GM20000 (cell line): ENCODE measurements around the gene METTL24.

Experiments
- DNase-seq: peaks from one replicate; pipeline ENCODE4 v3.0.0; 2012; ENCODE audit warnings: low spot score
- TF ChIP-seq, protein P1 (sequence below): IDR thresholded peaks from 2 replicates; pipeline ENCODE4 v1.5.1; 2012; ENCODE audit warnings: mild to moderate bottlenecking, control low read depth; ENCODE audit errors: extremely low read depth, missing control alignments

The METTL24 gene

DNA sequence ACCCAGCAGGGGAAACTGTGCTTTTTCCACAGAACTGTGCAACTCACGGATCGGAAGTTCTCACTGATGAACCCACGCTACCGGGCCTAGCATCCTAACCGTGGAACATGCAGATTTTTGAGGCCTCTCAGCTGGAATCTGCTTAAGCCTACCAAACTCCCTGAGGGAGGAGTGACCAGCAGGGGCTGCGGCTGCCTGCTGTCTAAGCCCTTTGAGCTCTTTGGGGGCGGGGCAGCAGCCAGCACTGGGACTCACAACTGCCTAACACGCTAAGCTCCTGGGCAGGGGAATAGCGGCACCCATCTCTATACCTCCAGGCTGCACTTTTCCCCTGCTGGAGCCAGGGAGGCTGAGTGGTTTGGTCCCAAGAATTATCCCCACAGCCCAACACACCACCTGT lies 20.4 kb upstream of the METTL24 start:
- TF ChIP-seq, protein P1, sequence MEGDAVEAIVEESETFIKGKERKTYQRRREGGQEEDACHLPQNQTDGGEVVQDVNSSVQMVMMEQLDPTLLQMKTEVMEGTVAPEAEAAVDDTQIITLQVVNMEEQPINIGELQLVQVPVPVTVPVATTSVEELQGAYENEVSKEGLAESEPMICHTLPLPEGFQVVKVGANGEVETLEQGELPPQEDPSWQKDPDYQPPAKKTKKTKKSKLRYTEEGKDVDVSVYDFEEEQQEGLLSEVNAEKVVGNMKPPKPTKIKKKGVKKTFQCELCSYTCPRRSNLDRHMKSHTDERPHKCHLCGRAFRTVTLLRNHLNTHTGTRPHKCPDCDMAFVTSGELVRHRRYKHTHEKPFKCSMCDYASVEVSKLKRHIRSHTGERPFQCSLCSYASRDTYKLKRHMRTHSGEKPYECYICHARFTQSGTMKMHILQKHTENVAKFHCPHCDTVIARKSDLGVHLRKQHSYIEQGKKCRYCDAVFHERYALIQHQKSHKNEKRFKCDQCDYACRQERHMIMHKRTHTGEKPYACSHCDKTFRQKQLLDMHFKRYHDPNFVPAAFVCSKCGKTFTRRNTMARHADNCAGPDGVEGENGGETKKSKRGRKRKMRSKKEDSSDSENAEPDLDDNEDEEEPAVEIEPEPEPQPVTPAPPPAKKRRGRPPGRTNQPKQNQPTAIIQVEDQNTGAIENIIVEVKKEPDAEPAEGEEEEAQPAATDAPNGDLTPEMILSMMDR = no peak
- no peak for DNase-seq

DNA sequence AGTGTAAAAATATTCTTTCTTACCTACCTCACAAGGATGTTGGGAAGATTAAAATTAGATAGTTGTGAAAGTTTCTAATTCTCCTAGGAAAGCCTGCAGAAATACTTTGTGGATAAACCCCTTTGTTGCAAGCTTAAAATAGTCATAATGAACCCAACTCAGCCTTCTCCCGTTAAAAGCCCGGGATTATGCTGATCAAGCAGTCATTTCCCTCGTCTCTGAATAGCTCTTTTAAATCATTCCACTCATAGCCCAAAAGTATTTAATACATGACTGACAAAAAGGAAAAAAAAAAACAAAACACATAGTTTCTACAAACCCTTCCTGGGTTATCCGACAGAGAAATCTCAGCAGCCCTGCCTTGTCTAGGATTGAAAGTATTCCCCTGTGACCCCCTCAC lies 10.9 kb upstream of the METTL24 start:
- DNase-seq = no peak
- TF ChIP-seq, protein P1 = no peak

DNA sequence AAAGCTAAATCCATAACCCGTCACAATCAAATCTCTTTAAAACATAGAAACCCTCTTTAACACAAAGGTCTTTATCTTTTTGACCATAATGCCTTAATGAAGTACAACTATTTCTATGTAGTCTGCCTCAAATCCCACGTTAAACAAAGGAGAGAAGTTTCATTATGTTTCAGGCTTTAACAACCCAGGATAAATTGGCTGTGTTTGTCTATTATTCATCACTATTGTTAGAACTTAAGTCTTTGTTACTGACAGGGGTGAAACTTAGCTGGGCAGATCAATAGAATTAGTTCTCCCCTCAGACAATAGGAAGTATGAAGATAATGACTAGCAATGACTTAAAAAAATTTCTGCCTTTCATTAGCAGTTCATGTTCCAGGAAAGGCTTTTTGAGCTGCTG lies 10.1 kb upstream of the METTL24 start:
- no peak for DNase-seq

DNA sequence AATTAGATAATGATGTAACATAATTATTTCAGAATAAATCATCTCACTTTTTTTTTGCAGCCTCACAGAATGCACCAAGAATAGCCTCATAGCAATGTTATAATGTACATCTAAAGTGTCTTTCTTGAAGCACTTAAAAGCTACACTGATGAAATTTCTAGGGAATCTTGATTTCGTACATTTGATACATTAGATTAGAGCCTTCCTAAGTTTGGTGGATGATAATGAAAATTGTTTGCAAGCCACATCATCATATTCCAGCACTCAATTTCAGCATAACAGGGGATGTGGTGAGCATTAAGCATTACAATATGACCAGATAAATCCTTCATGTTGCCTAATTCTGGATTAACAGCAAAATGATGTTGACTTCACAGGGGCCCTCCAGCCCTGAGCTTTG lies 9.7 kb upstream of the METTL24 start:
- TF ChIP-seq, protein P1 = no peak
- no peak for DNase-seq

More for the DNA sequence above, 10.1 kb upstream of the METTL24 start:
- TF ChIP-seq, protein P1 = no peak

DNA sequence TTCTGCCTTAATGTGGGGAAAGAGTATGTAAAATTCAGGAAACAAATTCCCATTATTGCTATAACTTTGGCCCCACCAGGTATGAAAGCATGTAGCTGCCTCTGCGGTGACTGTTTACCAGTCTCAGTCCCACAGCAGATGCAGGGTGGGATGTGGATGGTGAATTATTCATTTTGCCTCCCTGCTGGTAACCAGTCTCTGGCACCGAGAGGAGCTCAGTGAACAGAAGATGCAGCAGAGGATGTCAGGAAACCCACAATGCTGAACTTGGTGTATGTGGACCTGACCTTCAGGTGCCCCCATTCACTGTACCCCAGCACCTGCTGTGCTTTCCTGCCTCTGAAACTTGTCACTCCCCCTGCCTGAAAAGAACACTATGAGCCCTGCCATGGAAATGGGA lies 8.8 kb upstream of the METTL24 start:
- no peak for DNase-seq
- TF ChIP-seq, protein P1 = no peak

DNA sequence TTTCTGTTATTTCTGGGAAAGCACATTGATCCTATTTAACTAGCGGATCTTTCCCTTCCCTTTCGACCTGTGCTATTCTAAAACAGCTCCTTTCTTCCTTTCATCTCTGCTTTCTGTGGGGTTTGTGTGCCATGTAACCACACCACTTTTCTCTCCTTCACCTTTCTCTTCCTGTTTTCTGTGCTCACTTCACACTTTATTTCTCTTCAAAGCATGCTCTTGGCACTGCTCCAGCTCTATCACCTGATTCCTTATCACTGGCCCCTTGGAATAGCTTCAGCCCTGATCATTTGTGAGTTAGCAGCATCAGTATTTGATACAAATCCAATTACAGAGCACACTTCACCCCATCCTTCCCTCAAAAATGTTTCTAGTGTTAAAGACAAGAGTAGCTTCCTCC lies 8.1 kb upstream of the METTL24 start:
- TF ChIP-seq, protein P1 = no peak
- no peak for DNase-seq

DNA sequence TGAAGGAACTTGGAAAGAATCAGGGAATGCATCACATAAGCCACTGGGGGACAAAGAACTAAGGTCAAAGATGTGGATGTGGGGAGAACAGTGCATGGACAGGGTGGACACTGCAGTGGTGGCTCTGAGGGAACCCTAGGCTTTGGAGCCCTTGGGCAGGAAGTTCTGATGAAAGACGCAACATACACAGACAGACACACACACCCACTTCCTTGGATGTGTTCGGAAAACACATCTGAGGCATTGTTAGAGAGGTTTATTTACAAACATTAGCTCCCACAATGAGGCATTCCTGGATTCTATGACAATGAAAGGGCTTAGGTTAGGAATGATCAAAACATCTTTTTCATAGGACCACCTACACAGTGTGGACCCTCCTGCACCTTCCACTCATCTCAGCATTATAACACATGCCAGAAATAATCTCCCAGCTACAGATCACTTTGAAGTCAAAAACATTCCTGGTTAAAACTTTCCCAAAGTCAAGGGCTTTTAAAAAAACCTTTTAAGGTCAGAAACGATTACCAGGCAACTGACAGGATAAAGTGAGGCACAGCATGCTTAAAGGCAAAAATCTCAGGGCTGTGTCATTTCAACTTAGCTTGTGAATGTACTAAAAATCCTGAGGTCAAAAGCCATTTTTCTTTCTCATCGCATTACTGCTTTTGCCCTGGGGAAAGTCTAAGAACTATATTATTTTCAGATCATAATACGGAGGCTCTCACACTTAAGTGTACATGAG lies 6.4 kb upstream of the METTL24 start:
- TF ChIP-seq, protein P1 = no peak
- no peak for DNase-seq
